ENCODE data around the gene NRIP1. TPM values are rescaled to one million over a fixed set of nuclear protein-coding genes. Genes with fewer than 3 reads are reported as not detected.

NRIP1 gene
- total RNA-seq, 1 experiment from 2014 or later = 19.1 TPM

- BruUV-seq (replicated peaks) = no TSS peak
- POLR2A ChIA-PET = no interaction called here
- TF ChIP-seq SIN3A (IDR thresholded peaks at IDR 0.05; ENCODE audit: borderline replicate concordance, insufficient read depth, low read depth, low read length) (no peak), REST (IDR thresholded peaks at IDR 0.05; ENCODE audit: insufficient read depth in 1 of 2, low read depth in 2 of 2, low read length in 1 of 2) (no peak), CTCF (IDR thresholded peaks at IDR 0.05) (no peak), TCF7L2 (IDR thresholded peaks at IDR 0.05; ENCODE audit: low read depth, low read length) (no peak), POLR2AphosphoS5 (IDR thresholded peaks at IDR 0.05; ENCODE audit: low read depth, low read length) (no peak)
- no peaks in the 10 kb centered on the region for H3K27me3 ChIP-seq (ENCODE audit: control insufficient read depth, insufficient read depth, low read length)
- in situ Hi-C loops (cut with HindIII; ENCODE audit: low pct_unique_long_range_greater_than_20kb, low sequenced_read_pairs) = no loop called here
- no peaks in the 10 kb centered on the region for H3K9me3 ChIP-seq (ENCODE audit: control insufficient read depth, insufficient read depth, low read depth, low read length)
- no peaks in the 10 kb centered on the region for H3K36me3 ChIP-seq (ENCODE audit: control insufficient read depth, insufficient read depth, low read length)
- no peak overlapping the region for H3K27ac ChIP-seq (ENCODE audit: low read length)
- H3K4me3 ChIP-seq (ENCODE audit: low read depth in 2 of 2, low read length in 2 of 2) = no peak overlapping the region
- intact Hi-C loops (cut with micrococcal nuclease; ENCODE audit: unreplicated experiment) = no loop called here
- CTCF ChIA-PET = no interaction called here
- ATAC-seq = no peak
- no peaks in the 10 kb centered on the region for H3K4me1 ChIP-seq (ENCODE audit: control insufficient read depth, insufficient read depth, low read length)
- no peak for DNase-seq (ENCODE audit: low read depth, low spot score)
Observed at GRCh38 chr21:15037900-15038293, 26.9 kb downstream of the NRIP1 start.

- TF ChIP-seq REST (IDR thresholded peaks at IDR 0.05; ENCODE audit: insufficient read depth in 1 of 2, low read depth in 2 of 2, low read length in 1 of 2) (no peak), POLR2AphosphoS5 (IDR thresholded peaks at IDR 0.05; ENCODE audit: low read depth, low read length) (no peak), TCF7L2 (IDR thresholded peaks at IDR 0.05; ENCODE audit: low read depth, low read length) (no peak), CTCF (IDR thresholded peaks at IDR 0.05) (no peak), SIN3A (IDR thresholded peaks at IDR 0.05; ENCODE audit: borderline replicate concordance, insufficient read depth, low read depth, low read length) (no peak)
- ChIA-PET POLR2A (no interaction called here), CTCF (no interaction called here)
- H3K9me3 ChIP-seq (ENCODE audit: control insufficient read depth, insufficient read depth, low read depth, low read length) = no peaks in the 10 kb centered on the region
- intact Hi-C loops (cut with micrococcal nuclease; ENCODE audit: unreplicated experiment) (no loop called here), in situ Hi-C loops (cut with HindIII; ENCODE audit: low pct_unique_long_range_greater_than_20kb, low sequenced_read_pairs) (no loop called here)
- DNase-seq (ENCODE audit: low read depth, low spot score) (no peak), ATAC-seq (no peak)
- no peaks in the 10 kb centered on the region for H3K27me3 ChIP-seq (ENCODE audit: control insufficient read depth, insufficient read depth, low read length)
- BruUV-seq (replicated peaks) = no TSS peak
- H3K36me3 ChIP-seq (ENCODE audit: control insufficient read depth, insufficient read depth, low read length) = no peaks in the 10 kb centered on the region
- H3K4me3 ChIP-seq (ENCODE audit: low read depth in 2 of 2, low read length in 2 of 2) = no peak overlapping the region
- H3K4me1 ChIP-seq (ENCODE audit: control insufficient read depth, insufficient read depth, low read length) = no peaks in the 10 kb centered on the region
- no peak overlapping the region for H3K27ac ChIP-seq (ENCODE audit: low read length)
Observed at GRCh38 chr21:15037095-15037899, 27.5 kb downstream of the NRIP1 start.
